ENCODE measurements around the gene NLN.

The NLN gene

GRCh38 chr5:65704621-65705239, 17.3 kb upstream of the NLN start:
- CTCF ChIA-PET = interaction anchor here (0.6 kb wide), 1 partner anchor 19 kb away, joined by 3 read pairs; no protein-coding TSS in a partner anchor
- TF ChIP-seq ZNF366 (tag by site-specific recombination; conservative IDR thresholded peaks at IDR 0.05) (no peak), ELK4 (IDR thresholded peaks at IDR 0.05; ENCODE audit: borderline replicate concordance, low read depth, low read length) (no peak), ZBTB26 (tag by site-specific recombination; optimal IDR thresholded peaks at IDR 0.05) (no peak), ZNF510 (tag by site-specific recombination; IDR thresholded peaks at IDR 0.05; ENCODE audit: insufficient replicate concordance) (no peak), KLF16 (tag by site-specific recombination; IDR thresholded peaks at IDR 0.05) (no peak), ZNF548 (tag by site-specific recombination; IDR thresholded peaks at IDR 0.05) (no peak), ZNF394 (tag by site-specific recombination; IDR thresholded peaks at IDR 0.05; ENCODE audit: borderline replicate concordance) (no peak), ZEB2 (tag by site-specific recombination; IDR thresholded peaks at IDR 0.05) (no peak), ZNF350 (tag by site-specific recombination; IDR thresholded peaks at IDR 0.05) (no peak), ZNF10 (tag by site-specific recombination; IDR thresholded peaks at IDR 0.05) (no peak), HOXC10 (CRISPR knock-in tag; IDR thresholded peaks at IDR 0.05) (no peak)
- Histone ChIP-seq H3K4me1 (ENCODE audit: control insufficient read depth, insufficient read depth, low read length) (no peaks in the 10 kb centered on the region), H3K4me3 (ENCODE audit: low read depth, low read length) (no peak overlapping the region), H3K9me3 (ENCODE audit: control insufficient read depth, insufficient read depth, low read depth, low read length) (no peaks in the 10 kb centered on the region), H3K36me3 (ENCODE audit: control insufficient read depth in 2 of 2, insufficient read depth in 1 of 2, low read length in 2 of 2) (peaks cover 38 to 51% of the 10 kb centered on the region in 2 experiments), H3K27ac (ENCODE audit: extremely low read depth, low read depth, low read length) (no peak overlapping the region)
- POLR2A ChIA-PET = no interaction called here

GRCh38 chr5:65707663-65708062, 14.3 kb upstream of the NLN start:
- Histone ChIP-seq H3K4me3 (ENCODE audit: low read depth, low read length) (no peak overlapping the region), H3K27ac (ENCODE audit: extremely low read depth, low read depth, low read length) (no peak overlapping the region), H3K9me3 (ENCODE audit: control insufficient read depth, insufficient read depth, low read depth, low read length) (no peaks in the 10 kb centered on the region), H3K36me3 (ENCODE audit: control insufficient read depth in 2 of 2, insufficient read depth in 1 of 2, low read length in 2 of 2) (peaks cover 44 to 55% of the 10 kb centered on the region in 2 experiments), H3K4me1 (ENCODE audit: control insufficient read depth, insufficient read depth, low read length) (no peaks in the 10 kb centered on the region)
- ChIA-PET POLR2A (interaction anchor here (1.1 kb wide), 1 partner anchor 14 kb away, joined by 3 read pairs; the partner anchor contains the start of genes NLN and SGTB), CTCF (no interaction called here)
- no peak for TF ChIP-seq SCRT2 (tag by site-specific recombination; IDR thresholded peaks at IDR 0.05)
- no peak for TF ChIP-seq ZBTB6 (tag by site-specific recombination; IDR thresholded peaks at IDR 0.05)
- no peak for TF ChIP-seq ZNF701 (tag by site-specific recombination; IDR thresholded peaks at IDR 0.05)
- TF ChIP-seq ZNF394 (tag by site-specific recombination; IDR thresholded peaks at IDR 0.05; ENCODE audit: borderline replicate concordance) = no peak
- TF ChIP-seq ZNF707 (tag by site-specific recombination; IDR thresholded peaks at IDR 0.05) = no peak
- TF ChIP-seq ZNF280D (tag by site-specific recombination; IDR thresholded peaks at IDR 0.05) = no peak
- TF ChIP-seq PRDM4 (tag by site-specific recombination; IDR thresholded peaks at IDR 0.05) = no peak
- no peak for TF ChIP-seq ZFP41 (tag by site-specific recombination; IDR thresholded peaks at IDR 0.05; ENCODE audit: borderline replicate concordance)
- TF ChIP-seq ZNF837 (tag by site-specific recombination; IDR thresholded peaks at IDR 0.05) = no peak
- no peak for TF ChIP-seq ZNF362 (tag by site-specific recombination; IDR thresholded peaks at IDR 0.05)
- TF ChIP-seq ZNF274 (IDR thresholded peaks at IDR 0.05; ENCODE audit: low read length) = no peak
- TF ChIP-seq ZNF274 (tag by site-specific recombination; IDR thresholded peaks at IDR 0.05; ENCODE audit: borderline replicate concordance) = no peak
- TF ChIP-seq WT1 (tag by site-specific recombination; IDR thresholded peaks at IDR 0.05) = no peak
- no peak for TF ChIP-seq ZNF239 (tag by site-specific recombination; IDR thresholded peaks at IDR 0.05)
- no peak for TF ChIP-seq HOXC10 (CRISPR knock-in tag; IDR thresholded peaks at IDR 0.05)
- no peak for TF ChIP-seq ZNF311 (tag by site-specific recombination; IDR thresholded peaks at IDR 0.05; ENCODE audit: borderline replicate concordance)
